Activated CD4-positive, alpha-beta T cell treated with anti-CD3 and anti-CD28 coated beads for 36 hours (primary cell): ENCODE measurements around the gene DPP4. TPM values are rescaled to one million over a fixed set of nuclear protein-coding genes. Genes with fewer than 3 reads are reported as not detected.

Source experiments
- ATAC-seq: fragments of 200-7000 bp; cut with Tn5 transposase; one replicate; pipeline ENCODE4 v1.10.0; 2021; ENCODE audit warnings: mild to moderate bottlenecking, moderate library complexity
- CTCF ChIA-PET: fragments of 350-600 bp; sonication (Branson Sonifier 250); formaldehyde crosslinking; loops from one replicate; lab custom pipeline; 2021; ENCODE audit warnings: antibody characterized with exemption; lab: Charles Lee
- POLR2A ChIA-PET: fragments of 350-600 bp; sonication (Branson Sonifier 250); formaldehyde crosslinking; loops from one replicate; lab custom pipeline; 2021; ENCODE audit warnings: antibody characterized with exemption, inconsistent platforms; lab: Charles Lee
- DNase-seq: peaks from one replicate; pipeline ENCODE4 v3.0.0-alpha.2; 2020
- H3K27ac Mint-ChIP-seq: one replicate; pipeline ENCODE4 v1.8.0; 2021; ENCODE audit warnings: mixed read lengths
- H3K27me3 Mint-ChIP-seq: one replicate; pipeline ENCODE4 v1.8.0; 2021; ENCODE audit warnings: mixed read lengths
- H3K36me3 Mint-ChIP-seq: one replicate; pipeline ENCODE4 v1.8.0; 2021; ENCODE audit warnings: low read depth, mixed read lengths
- H3K4me1 Mint-ChIP-seq: one replicate; pipeline ENCODE4 v1.8.0; 2021; ENCODE audit warnings: mixed read lengths
- H3K4me3 Mint-ChIP-seq: one replicate; pipeline ENCODE4 v1.8.0; 2021; ENCODE audit warnings: mild to moderate bottlenecking, moderate library complexity, mixed read lengths
- H3K9me3 Mint-ChIP-seq: one replicate; pipeline ENCODE4 v1.8.0; 2021; ENCODE audit warnings: low read depth, mixed read lengths
- intact Hi-C, 2 experiments: fragments of 100-400 bp; cut with DNase I in 1 of 2; cut with micrococcal nuclease in 1 of 2; formaldehyde crosslinking; loops; one replicate each; pipeline versions ENCODE4 v1.14.2 to v1.15.1; 2022 to 2024; cut with DNase I, micrococcal nuclease
- total RNA-seq, 2 experiments: library from RNA; stranded (reverse); gene quantifications; one replicate each; pipeline ENCODE4 v1.2.3, GENCODE V29; 2021

Gene DPP4
- total RNA-seq, 2 experiments from 2014 or later: 15.9 to 22.4 TPM

GRCh38 chr2:162000431-162000830 is 73.6 kb downstream of the DPP4 start:
- Mint-ChIP-seq H3K36me3 (peaks cover 18% of the 10 kb centered on the region), H3K4me1 (peaks cover 22% of the 10 kb centered on the region)

GRCh38 chr2:161999321-161999720 is 74.7 kb downstream of the DPP4 start:
- DNase-seq: no peak
- H3K36me3 Mint-ChIP-seq: peaks cover 21% of the 10 kb centered on the region
- H3K27ac Mint-ChIP-seq: no peak overlapping the region
- H3K9me3 Mint-ChIP-seq: no peaks in the 10 kb centered on the region
- peaks cover 33% of the 10 kb centered on the region for H3K4me1 Mint-ChIP-seq
- H3K27me3 Mint-ChIP-seq: no peaks in the 10 kb centered on the region
- no peak for ATAC-seq
- no peak overlapping the region for H3K4me3 Mint-ChIP-seq
- POLR2A ChIA-PET: no interaction called here
- intact Hi-C loops: no loop called here
- CTCF ChIA-PET: interaction anchor here (0.8 to 1.9 kb wide), 4 partner anchors 8 to 124 kb away, joined by 3 to 6 read pairs (median 3); no protein-coding TSS in a partner anchor

More at GRCh38 chr2:162000431-162000830, 73.6 kb downstream of the DPP4 start:
- DNase-seq (no peak), ATAC-seq (no peak)
- CTCF ChIA-PET: interaction anchor here (1.3 kb wide), 1 partner anchor 14 kb away, joined by 3 read pairs; no protein-coding TSS in a partner anchor
- POLR2A ChIA-PET: no interaction called here
- Mint-ChIP-seq H3K9me3 (no peaks in the 10 kb centered on the region), H3K27ac (no peak overlapping the region), H3K27me3 (no peaks in the 10 kb centered on the region), H3K4me3 (no peak overlapping the region)
- intact Hi-C loops: no loop called here

GRCh38 chr2:161998857-161999256 is 75.2 kb downstream of the DPP4 start:
- H3K4me1 Mint-ChIP-seq: peaks cover 33% of the 10 kb centered on the region
- no peak overlapping the region for H3K27ac Mint-ChIP-seq
- peaks cover 18% of the 10 kb centered on the region for H3K36me3 Mint-ChIP-seq
- no peaks in the 10 kb centered on the region for H3K27me3 Mint-ChIP-seq
- H3K9me3 Mint-ChIP-seq: no peaks in the 10 kb centered on the region
- POLR2A ChIA-PET: no interaction called here
- CTCF ChIA-PET: interaction anchor here (0.7 to 1.9 kb wide), 5 partner anchors 9 to 227 kb away, joined by 3 to 6 read pairs (median 3); no protein-coding TSS in a partner anchor
- intact Hi-C loops: no loop called here
- DNase-seq (no peak), ATAC-seq (no peak)
- H3K4me3 Mint-ChIP-seq: no peak overlapping the region

GRCh38 chr2:161997916-161998471 is 76.0 kb downstream of the DPP4 start:
- ATAC-seq: no peak
- POLR2A ChIA-PET: no interaction called here
- Mint-ChIP-seq H3K4me3 (no peak overlapping the region), H3K4me1 (peaks cover 37% of the 10 kb centered on the region), H3K9me3 (no peaks in the 10 kb centered on the region), H3K27me3 (no peaks in the 10 kb centered on the region), H3K27ac (no peak overlapping the region), H3K36me3 (peaks cover 14% of the 10 kb centered on the region)
- no peak for DNase-seq
- CTCF ChIA-PET: interaction anchor here (0.7 to 1.9 kb wide), 3 partner anchors 9 to 226 kb away, joined by 3 to 6 read pairs (median 4); no protein-coding TSS in a partner anchor
- intact Hi-C loops: no loop called here

GRCh38 chr2:161995553-161996016 is 78.4 kb downstream of the DPP4 start:
- peaks cover 13% of the 10 kb centered on the region for H3K36me3 Mint-ChIP-seq
- ChIA-PET CTCF (interaction anchor here (0.9 to 3.4 kb wide), 6 partner anchors 11 to 229 kb away, joined by 3 to 21 read pairs (median 4); no protein-coding TSS in a partner anchor), POLR2A (no interaction called here)
- intact Hi-C loops: no loop called here
- H3K27ac Mint-ChIP-seq: peak overlapping the region; percentile 81
- H3K9me3 Mint-ChIP-seq: no peaks in the 10 kb centered on the region
- no peaks in the 10 kb centered on the region for H3K27me3 Mint-ChIP-seq
- H3K4me1 Mint-ChIP-seq: peaks cover 56% of the 10 kb centered on the region
- ATAC-seq (peak; percentile 49), DNase-seq (peak; percentile 38)
- peak overlapping the region; percentile 7 for H3K4me3 Mint-ChIP-seq

- intact Hi-C loops: loop anchor here (1.0 to 5.0 kb wide), 3 partner anchors 10 to 127 kb away; partner anchors contain the start of gene DPP4 (in 1 of the 2)
- no peak for ATAC-seq
These were observed 79.1 kb downstream of the DPP4 start for GRCh38 chr2:161994761-161995520.

GRCh38 chr2:161992531-161992930 is 81.5 kb downstream of the DPP4 start:
- Mint-ChIP-seq H3K4me1 (peaks cover 60% of the 10 kb centered on the region), H3K9me3 (no peaks in the 10 kb centered on the region), H3K36me3 (peaks cover 11% of the 10 kb centered on the region), H3K27ac (peak overlapping the region; percentile 92), H3K27me3 (no peaks in the 10 kb centered on the region), H3K4me3 (peak overlapping the region; percentile 69)
- ATAC-seq (peak; percentile 87), DNase-seq (peak; percentile 72)
- intact Hi-C loops: loop anchor here (1.0 to 5.0 kb wide), 4 partner anchors 28 to 130 kb away; partner anchors contain the start of gene DPP4 (in 1 of the 2)
- ChIA-PET CTCF (interaction anchor here (0.7 to 3.1 kb wide), 11 partner anchors 12 to 75 kb away, joined by 3 to 8 read pairs (median 4); no protein-coding TSS in a partner anchor), POLR2A (no interaction called here)

More at GRCh38 chr2:161994761-161995520, 79.1 kb downstream of the DPP4 start:
- Mint-ChIP-seq H3K4me3 (peak overlapping the region; percentile 55), H3K27ac (peak overlapping the region; percentile 81), H3K36me3 (peaks cover 10% of the 10 kb centered on the region), H3K9me3 (no peaks in the 10 kb centered on the region), H3K4me1 (peaks cover 57% of the 10 kb centered on the region), H3K27me3 (no peaks in the 10 kb centered on the region)
- no peak for DNase-seq
- ChIA-PET CTCF (interaction anchor here (0.9 to 3.4 kb wide), 8 partner anchors 11 to 229 kb away, joined by 3 to 21 read pairs (median 4); no protein-coding TSS in a partner anchor), POLR2A (no interaction called here)

GRCh38 chr2:161991991-161992390 is 82.0 kb downstream of the DPP4 start:
- no peaks in the 10 kb centered on the region for H3K9me3 Mint-ChIP-seq
- H3K4me1 Mint-ChIP-seq: peaks cover 60% of the 10 kb centered on the region
- no peak overlapping the region for H3K27ac Mint-ChIP-seq
- CTCF ChIA-PET: interaction anchor here (1.0 to 3.1 kb wide), 9 partner anchors 12 to 76 kb away, joined by 3 to 8 read pairs (median 5); no protein-coding TSS in a partner anchor
- peaks cover 11% of the 10 kb centered on the region for H3K36me3 Mint-ChIP-seq
- POLR2A ChIA-PET: interaction anchor here (0.7 kb wide), 1 partner anchor 20 kb away, joined by 5 read pairs; no protein-coding TSS in a partner anchor
- no peak for DNase-seq
- H3K27me3 Mint-ChIP-seq: no peaks in the 10 kb centered on the region
- no peak for ATAC-seq
- no peak overlapping the region for H3K4me3 Mint-ChIP-seq
- intact Hi-C loops: loop anchor here (1.0 to 5.0 kb wide), 4 partner anchors 27 to 130 kb away; partner anchors contain the start of gene DPP4 (in 1 of the 2)

GRCh38 chr2:161990741-161991140 is 83.3 kb downstream of the DPP4 start:
- Mint-ChIP-seq H3K9me3 (no peaks in the 10 kb centered on the region), H3K27me3 (no peaks in the 10 kb centered on the region), H3K36me3 (peaks cover 11% of the 10 kb centered on the region), H3K27ac (no peak overlapping the region), H3K4me3 (no peak overlapping the region), H3K4me1 (peaks cover 52% of the 10 kb centered on the region)
- intact Hi-C loops: loop anchor here in 1 of 2 experiments (5.0 kb wide), 2 partner anchors 82 to 132 kb away; partner anchors contain the start of gene DPP4
- ChIA-PET CTCF (interaction anchor here (0.8 to 1.8 kb wide), 7 partner anchors 18 to 134 kb away, joined by 3 to 6 read pairs (median 4); no protein-coding TSS in a partner anchor), POLR2A (no interaction called here)
- ATAC-seq: no peak
- no peak for DNase-seq

GRCh38 chr2:161990036-161990435 is 84.0 kb downstream of the DPP4 start:
- ATAC-seq (no peak), DNase-seq (no peak)
- Mint-ChIP-seq H3K36me3 (peaks cover 11% of the 10 kb centered on the region), H3K4me3 (no peak overlapping the region), H3K27me3 (no peaks in the 10 kb centered on the region), H3K27ac (no peak overlapping the region), H3K4me1 (peaks cover 45% of the 10 kb centered on the region), H3K9me3 (no peaks in the 10 kb centered on the region)
- intact Hi-C loops: loop anchor here in 1 of 2 experiments (5.0 kb wide), 2 partner anchors 82 to 132 kb away; partner anchors contain the start of gene DPP4
- ChIA-PET POLR2A (no interaction called here), CTCF (interaction anchor here (0.8 to 1.8 kb wide), 4 partner anchors 17 to 135 kb away, joined by 3 to 6 read pairs (median 4); no protein-coding TSS in a partner anchor)

GRCh38 chr2:161988589-161988988 is 85.4 kb downstream of the DPP4 start:
- POLR2A ChIA-PET: no interaction called here
- Mint-ChIP-seq H3K36me3 (peaks cover 8% of the 10 kb centered on the region), H3K9me3 (no peaks in the 10 kb centered on the region), H3K27me3 (no peaks in the 10 kb centered on the region), H3K27ac (no peak overlapping the region), H3K4me3 (no peak overlapping the region), H3K4me1 (peaks cover 32% of the 10 kb centered on the region)
- intact Hi-C loops: no loop called here
- ATAC-seq (no peak), DNase-seq (no peak)
- CTCF ChIA-PET: interaction anchor here (0.8 to 1.1 kb wide), 2 partner anchors 84 to 136 kb away, joined by 3 to 4 read pairs; no protein-coding TSS in a partner anchor
